T-helper 1 cell treated with Interleukin-12 subunit alpha and Interleukin-12 subunit beta and Interleukin-4 antibody, amounts not matched to agents 30 ng/mL and 1 ng/mL, for 36 hours (primary cell): ENCODE data around the gene TTLL5. TPM values are rescaled to one million over a fixed set of nuclear protein-coding genes. Genes with fewer than 3 reads are reported as not detected.
"Not testable (repeated sequence)": the region's sequence is repeated elsewhere in the genome, so short reads cannot be mapped to it uniquely, and the experiment has no call there.

ENCODE experiments used
- intact Hi-C: fragments of 100-400 bp; cut with micrococcal nuclease; formaldehyde crosslinking; loops from one replicate; pipeline ENCODE4 v1.15.1; 2024
- total RNA-seq: library from RNA; stranded (reverse); gene quantifications from 2 replicates; pipeline ENCODE4 v1.2.3, GENCODE V29; 2022

The TTLL5 gene
- total RNA-seq, 1 donor from 2014 or later, result 31.7 TPM

DNA sequence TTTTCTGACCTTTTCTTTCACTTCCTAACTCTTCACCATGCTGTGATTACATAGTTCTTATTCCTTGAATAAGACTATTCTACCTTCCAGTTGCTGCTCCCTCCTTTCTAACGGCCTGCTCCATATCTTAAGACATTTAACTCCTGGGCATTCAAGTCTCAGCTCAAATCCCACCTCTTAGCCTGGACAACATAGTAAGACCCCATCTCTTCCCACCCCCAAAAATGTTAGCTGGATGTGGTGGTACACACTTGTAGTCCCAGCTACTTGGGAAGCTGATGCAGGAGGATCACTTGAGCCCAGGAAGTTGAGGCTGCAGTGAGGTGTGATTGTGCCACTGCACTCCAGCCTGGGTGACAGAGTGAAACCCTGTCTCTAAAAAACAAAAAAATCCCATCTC, 11.3 kb upstream of the TTLL5 start:
- intact Hi-C loops, result no loop called here

- intact Hi-C loops, result no loop called here
These were observed 10.6 kb upstream of the TTLL5 start for GRCh38 chr14:75650253-75651058.

GRCh38 chr14:75653563-75653962, 7.5 kb upstream of the TTLL5 start:
- intact Hi-C loops, result no loop called here

- intact Hi-C loops, result loop anchor here (1.0 to 2.0 kb wide), 6 partner anchors 77 to 521 kb away; partner anchors contain the start of gene BATF
These were observed 6.8 kb upstream of the TTLL5 start for GRCh38 chr14:75654127-75654732.

- intact Hi-C loops, result loop anchor here (2.0 kb wide), 1 partner anchor 522 kb away; no protein-coding TSS in a partner anchor
These were observed 5.8 kb upstream of the TTLL5 start for GRCh38 chr14:75655235-75655634.

DNA sequence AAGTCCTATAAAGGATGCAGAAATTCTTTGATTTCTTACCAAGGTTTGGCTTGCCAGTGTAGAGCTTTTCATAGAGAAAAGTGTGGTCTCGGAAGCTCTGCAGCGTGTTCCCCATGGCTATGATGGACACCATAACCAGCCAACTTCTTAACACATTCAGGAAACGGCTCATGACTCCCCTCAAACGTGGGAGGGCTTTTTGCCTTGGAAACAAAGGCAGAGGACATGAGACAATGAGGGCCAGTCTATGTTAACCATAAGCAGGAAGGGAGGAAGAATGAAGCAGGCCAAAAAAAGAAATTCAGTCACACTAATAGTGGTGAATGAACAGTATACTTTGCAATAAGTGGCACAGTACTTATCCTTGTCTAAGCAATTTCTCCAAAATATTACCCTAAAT, 3.7 kb upstream of the TTLL5 start:
- intact Hi-C loops, result no loop called here

DNA sequence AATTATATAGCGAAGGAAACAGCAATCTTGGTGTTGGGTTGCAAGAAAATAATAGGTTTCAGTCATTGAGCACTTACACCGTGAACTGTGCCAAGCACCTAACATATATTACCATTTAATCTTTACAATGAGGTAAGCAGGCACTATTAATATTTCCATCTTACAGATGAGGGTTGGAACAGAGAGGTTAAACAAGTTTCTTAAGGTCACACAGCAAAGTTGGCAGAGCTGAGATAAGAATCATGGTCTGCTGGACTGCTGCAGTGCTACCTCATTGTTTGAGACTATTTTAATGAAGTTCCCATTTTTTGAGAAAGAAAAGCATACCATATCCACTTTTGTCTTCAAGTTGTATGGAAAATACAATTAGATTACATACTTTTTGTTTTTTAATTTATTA, 2.1 kb upstream of the TTLL5 start:
- intact Hi-C loops, result no loop called here

- intact Hi-C loops, result loop anchor here (2.0 to 10.0 kb wide), 10 partner anchors 533 to 1797 kb away; partner anchors contain the start of genes AHSA1, ALDH6A1, AREL1 and CIPC
These were observed 812 bp upstream of the TTLL5 start for GRCh38 chr14:75660238-75660629.

- intact Hi-C loops, result loop anchor here (1.0 to 10.0 kb wide), 21 partner anchors 48 to 1796 kb away; partner anchors contain the start of genes AHSA1, ALDH6A1, AREL1 and BATF
These were observed 411 bp downstream of the TTLL5 start for GRCh38 chr14:75661499-75661814.

GRCh38 chr14:75662966-75663365, 1.9 kb downstream of the TTLL5 start:
- intact Hi-C loops, result loop anchor here (5.0 to 10.0 kb wide), 4 partner anchors 661 to 1794 kb away; partner anchors contain the start of genes AHSA1, EIF2B2 and VIPAS39

DNA sequence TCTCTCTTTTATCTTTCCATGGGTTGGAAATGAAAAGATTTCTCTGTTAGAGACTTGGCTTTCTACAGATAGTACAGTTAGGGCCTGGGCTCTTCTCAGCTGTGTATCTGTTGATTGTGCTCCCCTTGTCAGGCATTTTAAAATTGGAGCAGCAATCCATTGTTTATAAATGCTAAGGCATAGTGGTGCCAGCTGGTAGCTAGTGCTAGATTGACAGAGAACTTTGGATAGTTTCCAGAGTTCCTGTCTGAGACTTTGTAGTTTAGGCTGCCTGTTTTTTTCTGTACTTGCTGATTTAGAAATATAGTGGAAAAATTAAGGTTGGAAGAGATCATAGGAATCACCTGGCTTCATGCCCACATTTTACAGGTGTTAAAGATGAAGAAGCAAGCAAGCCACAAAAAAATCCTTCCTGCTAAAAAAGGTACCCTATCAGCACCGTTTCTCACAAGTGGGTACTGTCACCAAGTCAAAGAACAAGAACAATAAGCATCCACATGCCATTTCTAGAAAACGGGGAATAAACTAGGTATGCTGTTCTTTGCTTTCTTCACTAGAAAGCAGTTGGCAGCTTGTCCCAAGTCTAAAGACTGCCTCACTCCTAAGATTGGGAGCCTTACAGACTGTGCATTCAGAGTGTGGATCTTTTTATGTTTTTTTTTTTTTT, 6.2 kb downstream of the TTLL5 start:
- intact Hi-C loops, result loop anchor here (10.0 kb wide), 1 partner anchor 722 kb away; no protein-coding TSS in a partner anchor

- intact Hi-C loops, result no loop called here
These were observed 11.7 kb downstream of the TTLL5 start for GRCh38 chr14:75672605-75673192.

DNA sequence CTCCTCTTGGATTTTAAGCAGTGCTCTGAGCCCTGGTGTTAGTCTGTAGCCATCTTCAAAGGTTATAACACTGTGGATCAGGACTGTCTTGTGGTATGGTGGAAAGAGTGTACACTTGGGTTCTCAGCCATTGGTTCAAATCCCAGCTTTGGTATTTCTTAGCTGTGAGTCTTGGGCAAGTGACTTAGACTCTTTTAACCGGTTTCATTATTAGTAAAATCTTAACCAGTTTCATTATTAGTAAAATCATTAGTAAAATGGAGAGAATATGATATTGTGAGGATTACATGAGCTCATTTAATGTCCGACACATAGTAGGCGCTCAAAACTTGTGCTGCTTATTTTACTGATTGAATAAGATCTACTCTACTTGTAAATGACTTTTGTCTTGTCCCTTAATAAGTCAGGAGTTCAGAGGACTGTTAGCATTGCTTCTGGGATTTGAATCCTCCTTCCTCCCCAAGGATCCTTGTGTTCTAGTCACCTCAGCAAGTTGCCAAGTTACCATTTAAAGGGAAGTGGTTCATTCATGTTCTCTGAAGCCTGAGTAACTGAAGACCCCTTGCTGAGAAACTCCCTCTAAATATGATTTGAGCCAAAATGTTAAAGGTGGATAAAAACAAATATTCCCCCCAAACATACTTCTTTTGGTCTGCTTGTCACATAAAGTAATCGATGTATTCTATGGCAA, 12.4 kb downstream of the TTLL5 start:
- intact Hi-C loops, result no loop called here

DNA sequence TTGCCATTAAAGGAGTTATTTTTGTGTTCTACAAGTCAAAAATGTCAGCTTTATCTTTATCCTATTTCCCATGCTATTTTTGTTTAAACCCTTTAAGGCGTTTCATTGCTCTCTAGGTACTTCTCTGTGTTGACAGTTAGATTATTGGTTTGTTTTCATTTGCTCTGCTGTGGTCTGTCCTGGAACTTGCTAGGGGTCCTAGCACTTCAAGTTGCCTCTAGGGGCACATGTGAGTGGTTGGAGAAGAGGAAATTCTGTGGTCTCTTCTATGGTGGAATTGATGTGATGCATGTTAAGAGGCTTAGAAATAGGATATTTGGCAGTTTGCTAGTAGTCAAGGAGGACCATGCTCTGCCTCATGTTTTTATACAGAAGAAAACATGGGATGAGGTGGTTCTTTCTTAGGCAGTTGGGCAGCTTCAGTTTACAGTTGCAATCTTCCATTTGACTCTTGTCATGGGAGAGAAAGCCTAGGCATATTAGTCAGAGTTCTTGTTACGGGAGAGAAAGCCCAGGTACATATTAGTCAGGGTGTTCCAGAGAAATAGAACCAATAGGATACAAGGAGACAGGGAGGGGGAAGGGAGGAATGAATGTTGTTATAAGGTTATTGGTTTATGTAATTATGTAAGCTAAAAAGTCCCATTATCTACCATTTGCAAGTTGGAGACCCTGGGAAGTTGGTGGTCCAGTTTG, 14.4 kb downstream of the TTLL5 start:
- intact Hi-C loops, result no loop called here

DNA sequence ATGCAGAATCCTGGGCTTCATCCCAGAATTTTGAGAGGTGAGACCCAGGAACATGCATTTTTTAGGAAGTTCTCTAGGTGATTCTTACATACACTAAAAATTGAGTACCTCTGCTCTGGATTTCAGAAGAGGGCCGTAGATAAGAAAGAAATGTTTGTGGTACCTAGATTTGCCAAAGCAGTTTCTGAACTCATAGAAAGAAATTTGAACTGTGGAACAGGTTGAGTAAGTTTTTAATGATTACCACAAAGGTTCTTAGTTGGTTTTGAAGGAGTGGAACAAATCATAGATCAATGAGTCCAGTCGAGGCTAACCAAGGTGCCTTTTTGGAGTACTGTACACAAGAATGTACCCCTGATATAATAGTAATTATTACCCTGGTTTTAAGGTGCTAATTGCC, 24.9 kb downstream of the TTLL5 start:
- intact Hi-C loops, result no loop called here

GRCh38 chr14:75689012-75689411, 28.0 kb downstream of the TTLL5 start:
- intact Hi-C loops, result no loop called here

DNA sequence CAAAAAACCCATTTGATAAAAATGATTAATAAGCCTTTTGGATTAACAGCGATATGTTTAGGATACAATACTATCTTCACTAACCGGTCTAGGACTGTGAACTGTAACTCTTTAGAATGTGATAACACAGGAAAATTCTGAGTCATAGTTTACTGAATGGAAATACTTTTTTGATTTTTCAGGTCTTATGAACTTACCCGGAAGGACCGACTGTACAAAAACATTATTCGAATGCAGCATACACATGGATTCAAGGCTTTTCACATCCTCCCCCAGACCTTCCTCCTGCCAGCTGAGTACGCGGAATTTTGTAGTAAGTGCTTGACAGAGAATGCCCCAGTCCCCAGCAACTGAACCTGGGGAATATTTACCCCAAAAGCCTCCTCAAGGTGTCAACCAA, 29.0 kb downstream of the TTLL5 start:
- intact Hi-C loops, result no loop called here

DNA sequence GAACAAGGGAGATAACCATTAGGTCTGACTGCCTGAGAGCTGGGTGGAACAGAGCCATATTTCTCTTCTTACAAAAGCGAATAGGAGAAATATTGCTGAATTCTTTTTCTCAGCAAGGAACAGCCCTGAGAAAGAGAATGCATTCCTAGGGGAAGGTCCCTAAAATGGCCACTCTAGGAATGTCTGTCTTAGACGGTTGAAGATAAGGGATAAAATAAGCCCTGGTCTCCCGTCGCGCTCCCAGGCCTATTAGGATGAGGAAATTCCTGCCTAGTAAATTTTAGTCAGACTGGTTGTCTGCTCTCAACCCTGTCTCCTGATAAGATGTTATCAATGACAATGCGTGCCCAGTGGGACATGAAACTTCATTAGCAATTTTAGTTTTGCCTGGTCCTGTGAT, 34.0 kb downstream of the TTLL5 start:
- intact Hi-C loops, result not testable (repeated sequence)

DNA sequence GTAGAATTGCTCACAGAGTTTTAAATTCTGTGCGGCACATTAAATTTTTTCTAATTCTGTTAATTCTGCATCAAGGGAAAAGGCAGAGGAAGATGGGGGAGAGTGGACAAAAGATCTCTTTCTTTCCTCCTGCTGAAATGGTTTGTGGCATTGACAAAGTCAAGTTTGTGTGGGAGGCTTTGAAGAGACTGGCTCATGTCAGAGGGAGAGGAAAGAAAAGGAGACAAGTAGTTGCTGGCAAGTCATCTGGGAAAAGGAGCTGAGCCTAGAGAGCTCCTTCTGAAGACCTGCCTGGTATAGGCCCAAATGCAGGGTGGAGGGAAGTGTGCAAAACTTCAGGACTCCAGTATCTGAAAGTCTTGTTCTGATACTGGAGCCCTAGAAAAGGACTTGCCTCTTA, 36.3 kb downstream of the TTLL5 start:
- intact Hi-C loops, result no loop called here

DNA sequence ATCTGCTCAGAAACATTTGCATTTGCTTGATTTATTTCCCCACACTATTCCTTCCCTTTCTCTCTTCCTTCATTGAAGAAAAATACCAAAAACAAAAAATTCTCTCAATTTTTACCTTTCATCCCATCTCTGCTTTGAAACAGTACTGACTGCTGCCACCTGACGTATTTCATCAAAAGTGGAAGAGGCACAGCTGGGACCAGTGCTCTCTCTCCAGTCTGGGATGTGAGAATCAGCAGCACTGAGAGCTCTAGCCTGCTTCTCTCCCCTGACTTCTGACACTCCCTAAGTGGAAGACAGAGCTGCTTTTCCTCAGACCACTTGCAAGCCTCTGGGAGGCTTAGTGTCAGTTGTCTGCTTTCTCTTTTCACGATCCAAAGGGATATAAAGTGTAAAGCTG, 36.9 kb downstream of the TTLL5 start:
- intact Hi-C loops, result no loop called here
